Measurements from ENCODE around the gene USP17L19. TPM values are rescaled to one million over a fixed set of nuclear protein-coding genes. Genes with fewer than 3 reads are reported as not detected.

USP17L19 gene, protein sequence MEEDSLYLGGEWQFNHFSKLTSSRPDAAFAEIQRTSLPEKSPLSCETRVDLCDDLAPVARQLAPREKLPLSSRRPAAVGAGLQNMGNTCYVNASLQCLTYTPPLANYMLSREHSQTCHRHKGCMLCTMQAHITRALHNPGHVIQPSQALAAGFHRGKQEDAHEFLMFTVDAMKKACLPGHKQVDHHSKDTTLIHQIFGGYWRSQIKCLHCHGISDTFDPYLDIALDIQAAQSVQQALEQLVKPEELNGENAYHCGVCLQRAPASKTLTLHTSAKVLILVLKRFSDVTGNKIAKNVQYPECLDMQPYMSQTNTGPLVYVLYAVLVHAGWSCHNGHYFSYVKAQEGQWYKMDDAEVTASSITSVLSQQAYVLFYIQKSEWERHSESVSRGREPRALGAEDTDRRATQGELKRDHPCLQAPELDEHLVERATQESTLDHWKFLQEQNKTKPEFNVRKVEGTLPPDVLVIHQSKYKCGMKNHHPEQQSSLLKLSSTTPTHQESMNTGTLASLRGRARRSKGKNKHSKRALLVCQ
- total RNA-seq (2022; extraction: Qiagen RNA extraction): not detected in 5 replicates

DNA sequence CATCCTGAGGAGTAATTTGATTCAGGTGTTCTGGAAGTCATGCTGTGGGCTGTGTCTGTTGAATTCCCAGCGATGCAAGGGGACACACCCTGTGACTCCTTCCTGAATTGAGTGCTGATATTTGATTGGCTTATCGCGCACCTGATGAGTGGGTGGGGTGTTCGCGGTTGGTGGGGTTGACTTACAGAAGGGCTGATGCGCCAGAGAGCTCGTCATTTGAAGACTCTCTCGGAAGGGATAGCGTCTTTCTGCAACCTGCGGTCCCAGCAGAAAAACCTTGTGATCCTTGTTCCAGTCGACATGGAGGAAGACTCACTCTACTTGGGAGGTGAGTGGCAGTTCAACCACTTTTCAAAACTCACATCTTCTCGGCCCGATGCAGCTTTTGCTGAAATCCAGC is at the start of gene USP17L19:
USP17L19 (plus strand) TSS at position 301 of the 400 bp plus-strand sequence; CDS start at position 301, 0 bp downstream.

GRCh38 chr4:9210357-9210756 is 42.8 kb upstream of the USP17L19 start, which contains the start of gene USP17L10:
Gene USP17L10 (plus strand): TSS chr4:9210657. CDS start chr4:9210657, 0 bp downstream.

GRCh38 chr4:9215105-9215504 is 38.1 kb upstream of the USP17L19 start, which contains the start of gene USP17L11:
Gene USP17L11 (plus strand): TSS chr4:9215405. CDS start chr4:9215405, 0 bp downstream.

GRCh38 chr4:9219852-9220251 is 33.3 kb upstream of the USP17L19 start, which contains the start of gene USP17L12:
Gene USP17L12 (plus strand): TSS chr4:9220152. CDS start chr4:9220152, 0 bp downstream.

DNA sequence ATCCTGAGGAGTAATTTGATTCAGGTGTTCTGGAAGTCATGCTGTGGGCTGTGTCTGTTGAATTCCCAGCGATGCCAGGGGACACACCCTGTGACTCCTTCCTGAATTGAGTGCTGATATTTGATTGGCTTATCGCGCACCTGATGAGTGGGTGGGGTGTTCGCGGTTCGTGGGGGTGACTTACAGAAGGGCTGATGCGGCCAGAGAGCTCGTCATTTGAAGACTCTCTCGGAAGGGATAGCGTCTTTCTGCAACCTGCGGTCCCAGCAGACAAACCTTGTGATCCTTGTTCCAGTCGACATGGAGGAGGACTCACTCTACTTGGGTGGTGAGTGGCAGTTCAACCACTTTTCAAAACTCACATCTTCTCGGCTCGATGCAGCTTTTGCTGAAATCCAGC is 28.6 kb upstream of the USP17L19 start, which contains the start of gene USP17L13:
USP17L13 (plus strand) TSS at position 301 of the 400 bp plus-strand sequence; CDS start at position 301, 0 bp downstream.

GRCh38 chr4:9234085-9234484 is 19.1 kb upstream of the USP17L19 start, which contains the start of gene USP17L15:
Gene USP17L15 (plus strand): TSS chr4:9234385. CDS start chr4:9234385, 0 bp downstream.

DNA sequence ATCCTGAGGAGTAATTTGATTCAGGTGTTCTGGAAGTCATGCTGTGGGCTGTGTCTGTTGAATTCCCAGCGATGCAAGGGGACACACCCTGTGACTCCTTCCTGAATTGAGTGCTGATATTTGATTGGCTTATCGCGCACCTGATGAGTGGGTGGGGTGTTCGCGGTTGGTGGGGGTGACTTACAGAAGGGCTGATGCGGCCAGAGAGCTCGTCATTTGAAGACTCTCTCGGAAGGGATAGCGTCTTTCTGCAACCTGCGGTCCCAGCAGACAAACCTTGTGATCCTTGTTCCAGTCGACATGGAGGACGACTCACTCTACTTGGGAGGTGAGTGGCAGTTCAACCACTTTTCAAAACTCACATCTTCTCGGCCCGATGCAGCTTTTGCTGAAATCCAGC is 9.6 kb upstream of the USP17L19 start, which contains the start of gene USP17L17:
USP17L17 (plus strand) TSS at position 301 of the 400 bp plus-strand sequence; CDS start at position 301, 0 bp downstream.

GRCh38 chr4:9247953-9248680 is 5.1 kb upstream of the USP17L19 start, which contains the start of gene USP17L18:
Gene USP17L18 (plus strand): TSS chr4:9248630. CDS start chr4:9248630, 0 bp downstream.

DNA sequence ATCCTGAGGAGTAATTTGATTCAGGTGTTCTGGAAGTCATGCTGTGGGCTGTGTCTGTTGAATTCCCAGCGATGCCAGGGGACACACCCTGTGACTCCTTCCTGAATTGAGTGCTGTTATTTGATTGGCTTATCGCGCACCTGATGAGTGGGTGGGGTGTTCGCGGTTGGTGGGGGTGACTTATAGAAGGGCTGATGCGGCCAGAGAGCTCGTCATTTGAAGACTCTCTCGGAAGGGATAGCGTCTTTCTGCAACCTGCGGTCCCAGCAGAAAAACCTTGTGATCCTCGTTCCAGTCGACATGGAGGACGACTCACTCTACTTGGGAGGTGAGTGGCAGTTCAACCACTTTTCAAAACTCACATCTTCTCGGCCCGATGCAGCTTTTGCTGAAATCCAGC is 4.6 kb downstream of the USP17L19 start, which contains the start of gene USP17L20:
USP17L20 (plus strand) TSS at position 301 of the 400 bp plus-strand sequence; CDS start at position 301, 0 bp downstream.

GRCh38 chr4:9262572-9262971 is 9.4 kb downstream of the USP17L19 start, which contains the start of gene USP17L21:
Gene USP17L21 (plus strand): TSS chr4:9262872. CDS start chr4:9262872, 0 bp downstream.

GRCh38 chr4:9267319-9267718 is 14.1 kb downstream of the USP17L19 start, which contains the start of gene USP17L22:
Gene USP17L22 (plus strand): TSS chr4:9267619. CDS start chr4:9267619, 0 bp downstream.

Other genes starting within 250 kb of the USP17L19 start
- gene FAM90A26, start 83.0 kb upstream of the USP17L19 start, total RNA-seq (2022; extraction: Qiagen RNA extraction): not detected in 5 replicates
- gene USP17L10, start 42.7 kb upstream of the USP17L19 start, total RNA-seq (2022; extraction: Qiagen RNA extraction): not detected in 5 replicates
- gene USP17L11, start 38.0 kb upstream of the USP17L19 start, total RNA-seq (2022; extraction: Qiagen RNA extraction): not detected in 5 replicates
- not detected in 5 replicates for gene USP17L12, start 33.2 kb upstream of the USP17L19 start, total RNA-seq (2022; extraction: Qiagen RNA extraction)
- not detected in 5 replicates for gene USP17L13, start 28.5 kb upstream of the USP17L19 start, total RNA-seq (2022; extraction: Qiagen RNA extraction)
- gene USP17L15, start 19.0 kb upstream of the USP17L19 start, total RNA-seq (2022; extraction: Qiagen RNA extraction): not detected in 5 replicates
- gene USP17L17, start 9.5 kb upstream of the USP17L19 start, total RNA-seq (2022; extraction: Qiagen RNA extraction): not detected in 5 replicates
- gene USP17L18, start 4.7 kb upstream of the USP17L19 start, total RNA-seq (2022; extraction: Qiagen RNA extraction): not detected in 5 replicates
- gene USP17L20, start 4.7 kb downstream of the USP17L19 start, total RNA-seq (2022; extraction: Qiagen RNA extraction): not detected in 5 replicates
- gene USP17L21, start 9.5 kb downstream of the USP17L19 start, total RNA-seq (2022; extraction: Qiagen RNA extraction): not detected in 5 replicates
- not detected in 5 replicates for gene USP17L22, start 14.2 kb downstream of the USP17L19 start, total RNA-seq (2022; extraction: Qiagen RNA extraction)
- gene USP17L24, start 71.8 kb downstream of the USP17L19 start, total RNA-seq (2022; extraction: Qiagen RNA extraction): not detected in 5 replicates
- not detected in 5 replicates for gene USP17L25, start 76.5 kb downstream of the USP17L19 start, total RNA-seq (2022; extraction: Qiagen RNA extraction)
- gene USP17L26, start 81.3 kb downstream of the USP17L19 start, total RNA-seq (2022; extraction: Qiagen RNA extraction): not detected in 5 replicates
- not detected in 5 replicates for gene USP17L5, start 86.0 kb downstream of the USP17L19 start, total RNA-seq (2022; extraction: Qiagen RNA extraction)
- gene USP17L27, start 90.8 kb downstream of the USP17L19 start, total RNA-seq (2022; extraction: Qiagen RNA extraction): not detected in 5 replicates
- gene USP17L28, start 95.5 kb downstream of the USP17L19 start, total RNA-seq (2022; extraction: Qiagen RNA extraction): not detected in 5 replicates
- gene USP17L29, start 100.3 kb downstream of the USP17L19 start, total RNA-seq (2022; extraction: Qiagen RNA extraction): not detected in 5 replicates
- gene USP17L30, start 109.8 kb downstream of the USP17L19 start, total RNA-seq (2022; extraction: Qiagen RNA extraction): not detected in 5 replicates
- not detected in 5 replicates for gene DEFB131A, start 191.0 kb downstream of the USP17L19 start, total RNA-seq (2022; extraction: Qiagen RNA extraction)